NCI-H748 treated with DMSO at 0.1 percent for 48 hours (cell line): Measurements from ENCODE around the gene CALML6.
"Not testable (repeated sequence)": the region's sequence is repeated elsewhere in the genome, so short reads cannot be mapped to it uniquely, and the experiment has no call there.

Experiments used
- DNase-seq: peaks from one replicate; lab custom pipeline; 2025; lab: John Stamatoyannopoulos, UW

Gene CALML6

DNA sequence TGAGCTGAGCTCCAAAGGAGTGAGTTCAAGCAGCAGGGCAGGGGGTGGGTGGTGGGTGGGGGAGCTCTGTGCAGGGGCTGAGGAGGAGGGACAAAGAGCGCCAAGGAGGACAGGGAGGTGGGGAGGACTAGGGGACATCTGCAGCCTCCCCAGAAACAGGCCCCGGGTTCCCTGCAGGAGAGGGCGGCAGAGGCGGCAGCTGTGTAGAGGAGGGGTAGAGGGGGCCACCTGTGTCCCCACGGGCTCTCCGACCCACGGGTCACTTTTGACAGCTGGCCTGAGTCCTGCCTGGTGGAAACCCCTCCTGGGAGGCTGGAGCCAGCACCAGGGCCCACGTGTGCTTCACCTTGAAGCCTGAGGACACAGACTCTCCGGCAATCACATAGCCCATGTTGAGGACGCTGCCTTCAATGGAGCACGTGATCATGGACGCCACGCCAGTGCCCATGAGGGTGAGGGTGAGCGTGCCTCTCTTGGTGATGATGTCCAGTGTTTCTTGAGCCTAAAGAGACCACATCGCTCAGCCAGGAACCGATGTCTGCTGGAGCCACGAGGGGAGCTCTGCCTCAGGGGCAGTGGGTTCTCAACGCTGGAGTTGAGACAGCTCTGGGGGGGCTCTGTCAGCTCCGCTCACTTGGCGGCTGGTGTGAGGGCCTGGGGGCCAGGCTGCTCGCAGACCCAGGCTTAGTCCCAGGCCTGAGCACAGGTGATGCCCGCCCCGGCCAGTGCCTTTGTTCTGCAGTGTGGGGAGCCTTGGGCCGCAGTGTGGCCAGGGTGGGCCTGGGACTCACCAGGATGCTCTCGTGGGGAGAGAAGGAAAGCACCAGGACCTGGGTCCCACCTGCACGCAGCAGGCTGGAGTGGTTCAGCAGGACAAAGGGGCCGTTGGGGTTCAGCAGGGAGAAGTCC lies 10.6 kb downstream of the CALML6 start:
- no peak for DNase-seq

DNA sequence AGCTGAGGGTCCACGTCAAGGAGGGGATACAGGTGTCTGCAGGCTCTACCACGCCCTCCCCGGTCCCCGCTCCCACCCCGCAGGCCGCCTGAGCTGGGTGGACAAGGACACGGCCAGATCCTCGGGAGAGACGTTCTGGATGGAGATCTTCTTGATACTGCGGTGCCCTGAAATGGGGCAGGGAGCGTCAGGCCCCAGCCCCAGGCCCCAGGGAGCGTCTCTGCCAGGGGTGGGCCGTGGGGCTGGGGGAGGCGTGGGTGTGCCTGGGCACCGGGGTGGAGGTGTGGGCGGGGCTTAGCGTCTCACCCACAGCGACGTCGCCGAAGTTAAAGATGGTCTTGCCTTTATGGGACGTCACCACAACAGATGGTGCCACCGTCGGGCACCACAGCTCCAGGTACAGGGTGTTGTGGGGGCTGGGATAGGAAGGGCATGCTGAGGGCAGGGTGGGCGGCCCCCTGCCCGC lies 11.3 kb downstream of the CALML6 start:
- no peak for DNase-seq

- no peak for DNase-seq
Observed at GRCh38 chr1:1926886-1927660, 12.0 kb downstream of the CALML6 start.

DNA sequence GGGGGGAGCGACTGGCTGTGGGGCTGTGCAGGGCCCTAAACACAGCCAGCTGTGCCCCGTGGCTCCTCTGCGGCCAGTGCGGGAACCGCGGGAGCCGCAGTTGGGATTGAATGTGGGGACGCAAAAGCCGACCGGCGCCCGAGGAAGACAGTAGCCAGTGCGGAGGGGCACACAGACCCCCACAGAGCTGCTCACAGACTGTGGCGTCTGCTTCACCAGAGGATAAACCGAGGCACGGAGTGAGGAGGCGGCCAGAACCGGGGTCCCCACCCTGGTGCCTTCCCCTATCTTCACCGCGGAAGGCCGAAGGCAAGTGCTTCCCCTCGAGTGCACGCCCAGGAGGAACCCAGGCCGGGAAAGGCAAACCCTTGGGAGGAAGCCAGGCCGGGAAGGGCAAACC lies 12.7 kb downstream of the CALML6 start:
- no peak for DNase-seq

DNA sequence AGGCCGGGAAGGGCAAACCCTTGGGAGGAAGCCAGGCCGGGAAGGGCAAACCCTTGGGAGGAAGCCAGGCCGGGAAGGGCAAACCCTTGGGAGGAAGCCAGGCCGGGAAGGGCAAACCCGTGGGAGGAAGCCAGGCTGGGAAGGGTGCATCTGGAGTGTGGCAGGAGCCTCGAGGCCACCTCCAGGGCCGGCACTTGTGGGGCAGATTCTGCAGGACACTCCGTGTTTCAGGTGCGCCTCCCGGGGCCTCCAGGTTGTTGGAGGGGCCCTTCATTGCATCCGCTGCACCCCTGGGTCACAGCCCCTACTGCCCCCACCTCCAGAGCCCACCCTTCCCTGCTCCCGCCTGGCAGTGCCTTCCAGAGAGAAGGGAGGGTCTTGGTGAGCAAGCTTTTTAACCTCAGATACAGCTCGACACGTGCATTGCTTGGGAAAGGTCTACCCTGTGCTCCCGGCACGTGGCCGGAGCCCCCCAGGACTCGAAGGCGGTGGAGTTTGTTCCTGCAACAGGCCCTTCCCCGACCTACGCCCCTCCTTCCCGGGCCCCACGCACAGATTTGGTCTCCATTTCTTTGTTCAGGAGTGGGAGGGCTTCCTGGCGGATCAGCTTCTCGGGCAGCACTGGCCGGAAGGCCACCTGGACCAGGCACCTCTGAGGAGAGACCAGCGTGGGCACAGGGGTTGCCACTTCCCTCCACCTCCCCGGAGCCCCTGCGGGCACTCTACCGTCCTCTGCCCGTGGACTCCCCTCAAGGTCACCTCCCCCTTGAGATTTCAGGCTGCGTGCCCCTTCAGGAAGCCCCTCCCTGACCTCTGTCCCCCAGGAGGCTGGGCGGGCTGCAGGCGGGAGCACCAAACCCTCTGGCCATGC lies 13.4 kb downstream of the CALML6 start:
- no peak for DNase-seq

DNA sequence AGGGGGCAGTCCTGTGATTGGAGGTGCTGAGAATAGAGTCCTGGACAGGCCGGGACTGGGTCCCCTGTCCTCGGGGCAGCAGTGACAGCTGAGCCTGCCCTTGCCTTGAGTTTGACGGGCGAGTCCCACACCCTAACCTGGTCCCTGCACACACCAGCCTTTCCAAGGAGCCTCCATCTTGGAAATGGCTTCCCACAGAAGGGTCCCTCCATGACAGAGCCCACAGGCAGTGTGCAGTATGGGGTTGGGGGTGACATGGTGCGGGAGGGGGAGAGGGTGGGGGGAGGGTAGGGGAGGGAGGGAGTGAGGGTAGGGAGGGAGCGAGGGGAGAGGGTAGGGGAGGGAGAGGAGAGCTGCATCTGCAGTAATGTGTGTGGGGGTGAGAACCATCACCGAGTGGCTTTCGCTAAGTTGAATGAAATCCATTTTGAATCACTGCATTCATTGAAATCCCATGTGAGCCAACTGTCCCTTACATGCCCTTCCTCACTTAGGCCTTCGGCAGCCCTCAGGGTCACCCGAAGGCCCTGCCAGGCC lies 14.1 kb downstream of the CALML6 start:
- DNase-seq, result no peak

DNA sequence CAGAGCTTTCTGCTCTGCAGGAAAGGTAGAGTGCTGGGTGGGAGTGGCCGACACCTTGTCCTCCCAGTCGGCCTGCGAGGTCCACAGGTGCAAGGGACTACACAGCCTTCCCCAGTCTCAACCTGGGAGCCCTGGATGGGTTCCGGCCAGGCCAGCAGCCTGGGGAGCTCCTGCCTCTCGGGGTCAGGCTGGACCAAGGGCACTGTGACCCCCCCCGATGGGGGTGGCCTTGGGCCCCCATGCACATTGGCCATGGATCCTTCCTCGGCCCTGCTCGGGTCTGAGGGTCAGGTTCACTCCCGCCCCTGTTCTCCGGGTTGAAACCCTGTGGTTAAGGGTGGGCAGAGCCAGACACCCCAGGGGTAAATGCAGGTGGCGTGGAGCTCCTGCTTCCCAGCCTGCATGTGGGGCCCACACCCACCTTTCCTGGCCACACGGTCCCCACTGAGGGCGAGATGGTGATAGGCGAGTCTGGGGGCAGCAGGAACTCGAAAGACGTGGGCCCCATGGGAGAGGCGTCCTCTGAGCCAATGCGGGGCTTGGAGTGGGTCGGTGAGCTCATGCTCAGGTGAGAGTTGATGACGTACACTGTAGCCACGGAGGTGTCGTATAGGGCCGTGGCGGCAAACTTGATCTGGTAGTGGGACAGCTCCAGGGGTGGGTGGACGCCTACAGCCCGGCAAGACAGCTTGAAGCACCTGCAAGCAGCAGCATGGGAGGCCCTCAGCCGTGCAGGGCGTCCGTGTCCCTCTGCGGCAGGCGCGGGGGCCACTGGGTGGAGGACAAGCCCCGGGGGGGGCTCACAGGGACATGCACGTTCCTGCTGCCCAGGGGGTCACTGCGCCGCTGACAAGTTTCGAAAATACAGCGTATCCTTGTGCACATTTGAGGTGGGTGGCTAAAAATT lies 14.8 kb downstream of the CALML6 start:
- DNase-seq, result no peak

DNA sequence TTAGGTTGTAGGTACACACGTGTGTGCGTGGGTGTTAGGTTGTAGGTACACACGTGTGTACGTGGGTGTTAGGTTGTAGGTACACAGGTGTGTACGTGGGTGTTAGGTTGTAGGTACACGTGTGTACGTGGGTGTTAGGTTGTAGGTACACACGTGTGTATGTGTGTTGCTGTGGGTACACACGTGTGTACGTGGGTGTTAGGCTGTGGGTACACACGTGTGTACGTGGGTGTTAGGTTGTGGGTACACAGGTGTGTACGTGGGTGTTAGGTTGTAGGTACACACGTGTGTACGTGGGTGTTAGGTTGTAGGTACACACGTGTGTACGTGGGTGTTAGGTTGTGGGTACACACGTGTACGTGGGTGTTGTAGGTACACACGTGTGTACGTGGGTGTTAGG lies 19.8 kb downstream of the CALML6 start:
- DNase-seq, result not testable (repeated sequence)

DNA sequence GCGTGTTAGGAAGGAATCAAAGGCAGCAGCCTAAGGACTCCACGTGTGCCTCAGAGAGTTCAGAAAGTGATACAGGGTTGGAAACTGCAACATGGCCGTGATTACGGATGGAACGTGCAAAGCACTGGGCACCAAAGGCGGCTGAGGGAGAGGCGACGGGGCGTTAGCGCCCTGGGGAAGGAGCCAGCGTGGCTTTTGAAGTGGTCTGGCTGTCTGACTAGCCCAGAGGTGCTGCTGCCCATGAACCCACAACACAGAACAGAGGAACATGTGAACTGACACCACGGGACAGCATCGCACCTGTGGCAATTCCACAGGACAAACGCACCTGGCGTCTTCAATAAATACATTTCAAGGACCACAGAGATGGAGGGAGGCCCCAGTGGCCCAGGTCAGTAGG lies 22.0 kb downstream of the CALML6 start:
- no peak for DNase-seq

DNA sequence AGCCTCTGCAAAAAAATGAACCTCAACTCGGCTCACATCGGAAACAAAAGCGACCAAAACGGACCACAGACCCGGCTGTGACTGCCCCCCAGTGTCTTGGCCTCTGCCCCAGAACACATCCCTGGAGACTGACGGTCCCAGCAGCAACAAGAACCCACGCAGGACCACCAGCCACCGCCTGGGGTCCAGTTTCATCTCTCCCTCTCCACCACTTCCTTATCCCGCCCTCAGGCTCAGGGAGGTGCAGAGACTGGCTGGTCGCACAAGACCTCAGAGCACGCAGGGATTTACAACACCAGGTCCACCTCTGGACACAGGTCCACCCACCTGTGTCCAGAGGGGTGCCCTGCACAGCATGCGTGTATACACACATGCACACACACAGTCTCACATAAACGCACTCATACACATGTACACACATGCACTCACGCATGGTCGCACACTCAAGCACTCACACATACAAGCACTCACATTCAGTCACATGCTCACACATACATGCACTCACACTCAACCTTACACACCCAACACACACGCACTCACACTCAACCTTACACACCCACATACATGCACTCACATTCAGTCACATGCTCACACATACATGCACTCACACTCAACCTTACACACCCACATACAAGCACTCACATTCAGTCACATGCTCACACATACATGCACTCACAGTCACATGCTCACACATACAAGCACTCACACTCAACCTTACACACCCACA lies 22.7 kb downstream of the CALML6 start:
- no peak for DNase-seq

DNA sequence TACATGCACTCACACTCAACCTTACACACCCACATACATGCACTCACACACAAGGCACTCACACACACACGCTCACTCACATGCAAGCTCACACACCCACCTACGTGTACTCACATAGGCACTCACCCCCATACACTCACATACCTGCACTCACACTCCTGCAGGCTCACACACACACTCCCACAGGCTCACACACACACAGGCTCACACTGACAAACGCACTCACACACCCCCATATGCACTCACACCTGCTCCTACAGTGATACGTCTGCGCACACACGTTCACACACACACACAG lies 23.2 kb downstream of the CALML6 start:
- no peak for DNase-seq

DNA sequence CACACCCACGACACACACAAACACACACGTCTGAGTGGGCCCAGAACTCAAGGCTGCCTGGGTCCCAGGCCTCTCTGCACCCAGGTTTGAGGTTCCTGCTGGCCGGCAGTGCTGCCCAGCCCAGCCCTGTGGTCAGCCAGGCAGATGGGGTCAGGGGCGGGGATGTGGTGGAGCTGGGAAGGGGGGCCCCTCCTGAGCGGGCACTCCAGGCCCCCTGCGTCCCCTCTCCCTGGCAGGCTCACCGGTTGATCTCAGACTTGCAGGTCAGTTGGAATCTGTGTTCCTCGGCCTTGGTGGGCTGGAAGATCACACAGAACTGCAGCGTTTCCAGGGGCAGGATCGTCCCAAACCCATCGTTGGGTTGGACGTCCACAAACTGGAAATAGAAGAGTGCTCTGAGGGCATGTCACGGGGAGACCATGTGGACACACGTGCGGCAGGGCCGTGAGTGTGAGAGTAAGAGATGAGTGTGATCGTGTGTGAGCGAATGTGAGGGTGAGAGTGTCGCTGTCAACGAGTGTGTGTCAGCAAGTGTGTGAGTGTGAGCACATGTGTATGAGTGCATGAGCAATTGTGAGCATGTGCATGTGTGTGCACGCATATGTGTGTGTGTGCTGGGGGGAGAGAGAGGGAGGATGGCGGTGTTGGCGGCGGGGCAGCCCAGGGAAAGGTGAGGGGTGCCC lies 23.7 kb downstream of the CALML6 start:
- DNase-seq, result no peak

DNA sequence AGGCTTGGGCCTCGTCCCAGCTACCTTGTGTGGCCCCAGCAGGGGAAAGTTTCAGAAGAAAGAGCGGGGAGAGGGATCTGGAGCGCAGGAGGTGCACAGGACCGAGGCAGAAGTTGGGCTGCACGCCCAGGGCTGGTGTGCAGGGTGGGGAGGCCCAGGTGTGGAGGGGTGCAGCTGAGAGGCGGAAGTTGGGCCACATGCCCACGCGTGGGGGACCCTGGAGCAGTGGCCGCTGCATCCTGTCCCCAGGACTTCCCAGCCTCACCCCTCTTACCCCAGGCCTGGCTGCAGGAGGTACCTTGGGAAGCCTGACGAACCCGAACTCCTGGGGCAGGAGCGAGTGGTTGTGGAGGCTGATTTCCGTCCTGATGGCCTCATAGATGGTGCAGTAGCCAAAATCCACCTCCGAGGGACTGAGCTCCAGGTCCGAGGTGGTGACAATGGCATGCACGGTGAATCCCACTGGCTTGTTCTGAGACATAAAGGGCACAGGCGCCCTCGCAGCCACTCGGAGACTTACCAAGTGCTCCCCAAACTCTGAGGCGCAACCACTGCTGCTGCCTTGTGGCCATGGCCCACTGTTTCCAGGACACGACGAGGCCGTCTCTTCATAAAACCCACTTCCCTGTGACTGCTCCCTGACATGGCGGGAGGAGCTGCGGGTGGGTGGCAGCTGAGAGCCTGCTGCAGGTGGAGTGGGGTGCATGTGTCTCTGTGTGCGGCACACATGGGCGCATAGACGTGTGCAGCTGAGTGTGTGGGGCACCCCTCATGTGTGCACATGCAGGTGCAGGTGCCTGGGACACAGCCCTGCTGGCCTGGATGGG lies 24.4 kb downstream of the CALML6 start:
- DNase-seq, result no peak

GRCh38 chr1:1940123-1940425 lies 25.0 kb downstream of the CALML6 start:
- DNase-seq, result no peak

DNA sequence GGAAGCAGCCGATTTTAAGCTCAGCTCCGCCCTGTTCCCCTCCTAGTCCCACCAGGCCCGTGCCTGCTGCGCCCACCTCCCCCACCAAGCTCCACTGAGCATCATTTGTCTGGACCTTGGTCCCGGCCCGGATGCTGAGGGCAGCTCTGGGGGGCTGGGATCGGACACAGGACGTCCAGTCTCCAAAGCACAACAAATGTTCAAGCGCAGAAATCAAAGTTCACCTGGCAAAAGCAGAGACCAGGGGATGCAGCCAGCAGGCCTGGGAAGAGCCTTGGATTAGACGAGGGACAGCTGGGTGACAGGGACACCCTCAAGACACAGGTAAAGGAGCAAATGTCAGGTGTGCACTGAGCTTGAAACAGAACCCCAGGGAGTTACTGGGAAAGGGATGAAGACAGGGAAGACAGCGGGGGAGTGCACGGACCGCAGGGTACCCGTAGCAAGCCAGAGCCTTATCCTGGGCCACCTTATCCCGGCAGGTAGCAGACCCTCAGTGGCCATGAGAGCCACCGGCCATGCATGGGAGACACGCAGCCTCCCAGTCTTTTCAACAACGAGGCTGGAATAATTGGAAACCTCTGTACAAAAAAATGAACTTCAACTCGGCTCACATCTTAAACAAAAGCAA lies 26.3 kb downstream of the CALML6 start:
- DNase-seq, result no peak

- DNase-seq, result no peak
Observed at GRCh38 chr1:1941868-1942752, 27.1 kb downstream of the CALML6 start.
